ENCODE data around the gene TOX3. TPM values are rescaled to one million over a fixed set of nuclear protein-coding genes. Genes with fewer than 3 reads are reported as not detected.

The TOX3 gene
- not detected in 2 replicates for total RNA-seq

GRCh38 chr16:52547004-52547833, at the start of gene TOX3:
TOX3 (minus strand) TSS chr16:52547143; CDS start chr16:52546723, 420 bp downstream.

